HG03442 (cell line): ENCODE results near the gene RTN1.

Source experiments
- ATAC-seq: cut with Tn5 transposase; IDR thresholded peaks from one replicate; pipeline ENCODE4 v1.9.1; 2021; ENCODE audit warnings: mild to moderate bottlenecking, moderate library complexity; ENCODE audit not compliant: unreplicated experiment

Gene RTN1

DNA sequence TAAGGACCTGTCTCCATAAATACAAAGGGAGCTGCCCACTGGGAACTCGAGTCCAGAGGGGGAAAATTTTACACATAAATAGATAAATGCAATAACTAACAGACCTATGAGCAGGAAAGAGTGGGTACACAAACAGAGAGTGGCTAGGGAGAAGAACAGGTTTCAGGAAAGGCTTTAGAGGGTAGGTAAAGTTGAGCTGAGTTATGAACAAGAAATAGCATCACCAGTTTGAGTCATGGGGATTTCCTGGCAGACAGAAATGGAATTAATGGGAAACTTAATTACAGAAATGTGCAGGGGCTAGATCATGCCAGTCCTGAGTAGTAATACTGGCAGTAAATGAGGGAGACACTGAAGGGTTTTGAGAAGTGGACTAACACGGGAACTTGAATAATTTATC is 236.0 kb downstream of the RTN1 start:
- no peak for ATAC-seq

DNA sequence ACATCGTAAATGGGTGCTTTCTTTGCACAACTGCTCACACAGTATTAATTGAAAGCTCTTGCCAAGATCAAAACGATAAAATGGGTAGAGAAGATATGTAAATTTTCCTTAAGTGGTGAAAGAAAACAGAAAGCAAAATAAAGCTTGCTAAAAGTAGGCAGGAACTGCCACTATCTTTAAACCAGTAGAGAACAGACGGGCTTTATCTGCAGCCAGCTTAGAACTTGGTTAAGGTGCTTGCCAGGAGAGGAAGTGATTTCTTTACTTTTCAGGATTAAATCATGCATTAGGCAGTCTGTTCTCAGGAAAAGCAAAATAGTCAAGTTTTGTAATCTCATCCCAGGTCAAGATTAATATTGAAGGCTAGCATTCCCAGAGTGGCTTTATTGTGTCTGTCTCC is 237.1 kb downstream of the RTN1 start:
- no peak for ATAC-seq

DNA sequence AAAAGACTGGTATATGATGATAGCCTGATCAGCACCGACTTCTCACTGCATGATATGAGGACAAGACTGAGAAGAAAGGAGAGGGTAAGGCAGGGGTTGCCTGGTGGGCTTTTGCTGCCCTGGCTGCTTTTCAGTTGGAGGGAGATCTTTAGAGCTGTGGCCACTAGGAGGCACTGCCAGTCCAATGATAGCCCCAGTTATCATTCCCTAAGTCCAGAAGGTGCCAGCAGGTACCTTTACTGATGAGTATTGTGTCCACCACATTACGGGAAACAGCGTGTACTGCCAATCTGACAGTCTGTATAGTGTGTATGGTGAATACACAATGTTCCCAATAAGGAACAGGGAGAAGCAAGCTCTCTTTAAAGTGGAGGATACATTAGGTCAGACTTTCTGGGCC is 238.2 kb downstream of the RTN1 start:
- ATAC-seq, result peak; percentile 43

DNA sequence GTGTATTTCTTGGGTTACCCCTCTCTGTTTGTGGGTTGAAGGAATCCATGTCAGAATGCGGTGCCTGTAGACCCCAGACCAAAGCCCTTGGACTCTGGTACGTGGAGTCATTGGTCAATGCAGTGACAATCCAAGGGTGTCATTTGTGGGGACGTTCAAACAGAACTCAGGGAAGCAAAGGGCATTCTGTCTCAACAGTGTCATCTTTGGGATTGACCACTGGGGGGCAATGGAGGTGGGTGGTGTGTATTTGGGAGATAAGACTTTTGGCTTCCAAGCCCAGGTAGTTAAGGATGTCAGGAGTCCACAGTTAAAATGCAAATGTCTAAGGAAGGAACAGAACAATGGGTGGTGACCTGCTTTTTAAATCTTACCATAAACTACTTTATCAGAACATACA is 239.3 kb downstream of the RTN1 start:
- ATAC-seq, result no peak

DNA sequence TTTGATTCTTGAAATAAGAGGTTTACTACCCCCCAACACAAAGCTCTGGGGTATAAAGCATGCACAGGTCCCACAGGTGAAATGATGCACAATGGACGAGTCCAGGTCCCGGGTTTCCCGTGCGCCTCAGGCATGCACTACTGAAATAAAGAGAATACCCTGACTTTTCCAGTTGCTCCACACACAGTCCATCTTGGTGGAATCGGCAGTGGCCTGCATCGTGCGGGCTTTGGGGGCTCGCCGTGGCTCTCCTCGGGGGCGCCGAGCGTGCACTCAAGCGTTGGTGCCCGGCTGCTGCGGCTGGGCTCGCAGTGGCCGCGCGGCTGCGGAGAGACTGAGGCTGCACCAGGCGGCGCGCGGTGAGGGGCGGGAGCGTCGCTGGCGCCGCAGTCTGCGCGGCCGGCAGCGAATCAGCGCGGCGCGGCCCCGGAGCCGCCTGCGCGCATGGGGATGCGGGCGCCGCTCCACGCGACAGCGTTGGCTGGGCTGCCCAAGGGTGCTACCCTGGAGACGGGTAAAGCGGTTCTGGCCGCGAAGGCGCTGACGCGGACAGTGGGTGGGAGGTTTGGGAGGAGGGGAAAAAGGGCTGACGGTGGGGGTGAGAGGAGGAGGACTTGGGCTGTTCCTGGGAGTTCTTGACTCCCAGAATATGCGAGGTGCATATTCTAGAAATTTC is 240.2 kb downstream of the RTN1 start:
- no peak for ATAC-seq

DNA sequence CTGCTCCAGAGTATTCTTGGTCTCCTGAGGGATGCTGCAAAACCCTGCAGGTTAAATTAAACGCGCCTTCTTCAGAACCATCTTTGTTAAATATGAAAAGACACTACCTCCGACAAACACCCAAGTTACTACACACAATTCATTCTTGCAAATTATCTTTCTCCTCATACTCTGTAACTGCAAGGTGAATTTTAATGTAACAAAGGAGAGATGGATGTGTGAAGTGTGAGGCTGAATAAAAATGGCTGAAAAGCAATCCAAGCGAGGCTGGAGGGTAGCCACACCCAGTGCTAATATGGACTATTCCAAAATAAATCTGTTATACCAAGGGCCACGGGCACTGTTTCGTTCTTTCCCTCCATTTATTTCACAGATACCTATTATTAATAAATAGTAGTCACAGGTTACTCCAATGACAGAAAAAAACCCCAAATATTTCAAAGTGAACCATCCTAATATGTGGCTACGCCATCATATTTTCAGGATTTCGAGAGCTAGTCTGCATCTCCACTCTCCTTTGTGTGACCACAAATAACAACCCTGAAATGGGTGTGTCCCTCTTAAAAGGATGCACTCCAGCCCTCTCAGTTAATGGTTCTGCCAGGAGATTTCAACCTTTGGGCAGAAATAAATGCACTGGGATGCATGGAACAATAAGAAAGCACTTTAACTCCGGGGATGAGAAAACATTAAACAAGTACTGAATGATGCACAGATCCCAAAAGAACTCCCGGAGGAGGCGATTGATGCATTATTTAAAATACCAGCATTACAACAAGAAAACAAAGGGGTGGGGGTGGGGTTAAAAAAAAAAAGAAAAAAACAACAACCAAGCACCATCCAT is 240.9 kb downstream of the RTN1 start:
- ATAC-seq, result no peak

DNA sequence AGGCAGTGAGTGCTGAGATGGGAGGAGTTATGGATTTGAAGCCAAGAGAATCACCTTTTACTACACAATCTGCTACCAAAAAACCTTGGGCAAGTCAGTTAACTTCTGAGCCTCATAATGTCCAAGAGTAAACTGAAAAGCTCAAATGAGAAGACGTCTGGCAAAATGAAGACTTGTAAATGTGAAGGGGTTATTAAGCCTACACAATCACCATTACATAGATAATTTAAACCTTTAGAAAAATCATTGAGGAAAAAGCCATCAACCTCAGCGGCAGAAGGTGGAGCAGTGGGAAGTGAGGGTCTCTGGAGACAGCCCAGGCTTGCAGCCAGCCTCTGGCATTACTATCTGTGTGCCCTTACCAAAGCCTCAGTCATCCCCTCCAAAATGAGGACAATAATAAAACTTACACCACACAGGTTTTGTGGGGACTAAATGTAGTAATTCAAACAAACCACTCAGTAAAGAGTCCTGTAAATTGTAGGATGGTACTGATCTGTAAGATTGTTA is 243.5 kb downstream of the RTN1 start:
- ATAC-seq, result no peak

DNA sequence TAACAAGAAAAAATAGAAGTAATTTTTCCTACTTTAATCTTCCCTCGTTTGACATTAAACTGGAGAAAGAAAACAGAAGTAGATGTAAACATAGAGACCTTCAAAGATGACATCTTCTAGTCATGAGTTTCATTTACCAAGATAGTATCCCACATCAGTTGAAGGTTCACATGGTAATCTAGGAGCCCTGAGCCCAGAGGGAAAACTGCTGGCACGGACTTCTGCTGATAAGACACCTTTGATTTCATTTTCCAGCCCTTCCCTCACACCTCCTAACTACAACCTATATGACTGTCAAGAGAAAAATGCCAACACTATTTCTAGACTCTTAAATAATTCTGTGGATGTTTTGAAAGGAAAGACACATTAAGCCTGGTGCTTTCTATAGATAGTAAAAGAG is 247.9 kb downstream of the RTN1 start:
- no peak for ATAC-seq

DNA sequence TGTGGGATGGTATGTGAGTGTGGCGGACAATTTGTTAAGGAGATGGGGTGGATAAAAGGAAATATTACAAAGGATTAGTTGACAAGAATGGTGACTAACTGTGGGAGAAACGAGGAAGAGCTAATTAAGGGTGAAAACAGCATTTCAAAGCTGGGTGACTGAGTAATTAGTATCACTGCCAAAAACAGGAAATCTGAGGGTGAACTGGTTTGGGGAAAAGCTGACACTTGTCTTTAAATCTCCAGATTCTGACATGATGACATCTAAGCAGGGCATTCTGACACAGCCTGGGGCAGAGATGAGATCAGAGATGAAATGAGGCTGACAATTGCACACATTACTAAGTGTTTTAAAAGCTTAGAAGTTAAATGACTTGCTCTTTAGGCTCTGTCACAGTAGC is 251.5 kb downstream of the RTN1 start:
- ATAC-seq, result no peak

DNA sequence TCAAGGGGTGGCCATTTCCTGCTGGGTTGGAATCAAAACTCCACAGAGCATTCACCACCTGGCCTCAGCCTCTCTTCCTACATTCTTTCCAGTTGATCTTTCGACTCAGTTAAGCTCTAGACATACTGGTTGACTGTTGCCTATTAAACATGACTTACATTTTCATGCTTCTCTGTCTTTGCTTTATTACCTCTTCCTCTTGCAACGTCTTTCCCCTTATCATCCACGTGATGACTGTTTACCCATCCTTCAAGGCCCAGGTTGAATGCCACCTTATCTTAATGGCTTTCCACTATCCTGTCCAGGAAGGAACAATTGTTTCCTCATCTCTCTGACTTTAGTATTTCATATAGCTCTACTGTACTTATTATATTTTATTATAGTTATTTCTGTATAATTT is 269.5 kb downstream of the RTN1 start:
- ATAC-seq, result no peak

DNA sequence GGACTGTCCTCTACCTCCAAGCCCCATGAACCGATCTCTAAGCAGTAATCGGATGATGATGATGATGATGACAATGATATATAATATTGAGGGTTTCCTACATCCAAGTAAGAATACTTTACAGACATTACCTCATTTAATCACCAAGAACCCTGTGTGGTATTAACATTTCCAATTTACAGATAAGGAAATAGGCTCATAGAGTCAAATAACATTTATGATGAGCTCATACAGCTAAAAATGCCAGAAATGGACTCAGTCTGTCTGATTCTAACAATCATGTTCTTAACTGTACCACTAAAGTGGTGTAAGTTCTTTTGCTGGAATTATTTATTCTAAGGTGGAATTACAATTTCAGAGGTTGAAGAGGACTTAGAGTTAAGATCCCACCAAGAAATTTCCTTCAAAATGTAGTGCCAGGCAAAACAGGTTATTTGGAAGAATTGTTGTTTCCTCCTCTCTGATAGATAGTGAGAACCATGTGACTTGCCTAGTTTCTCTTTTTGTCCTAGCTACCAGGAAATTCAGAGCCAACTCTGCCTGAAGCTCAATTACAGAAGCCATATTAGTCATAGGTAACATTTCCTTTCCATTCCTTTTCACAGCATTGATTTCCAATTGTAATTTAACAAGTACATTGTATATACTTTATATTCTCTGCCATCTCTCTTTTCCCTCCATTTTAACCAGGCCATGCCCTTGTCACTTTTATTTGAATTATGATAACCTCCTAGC is 270.2 kb downstream of the RTN1 start:
- ATAC-seq, result no peak

DNA sequence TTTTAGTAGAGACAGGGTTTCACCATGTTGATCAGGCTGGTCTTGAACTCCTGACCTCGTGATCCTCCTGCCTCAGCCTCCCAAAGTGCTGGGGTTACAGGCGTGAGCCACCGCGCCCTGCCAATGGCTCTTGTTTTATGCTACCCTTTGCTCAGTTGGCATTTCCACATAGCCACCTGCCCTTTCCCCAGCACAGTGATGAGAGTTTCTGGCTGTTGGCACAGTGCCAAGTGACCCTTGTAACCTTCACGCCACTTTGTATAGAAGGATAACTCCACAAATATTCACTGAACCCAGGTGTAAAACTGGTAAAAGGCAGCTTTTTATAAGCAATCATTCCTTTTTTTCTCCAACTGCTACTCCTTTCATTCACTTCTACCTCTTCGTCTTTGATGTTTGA is 275.5 kb downstream of the RTN1 start:
- no peak for ATAC-seq

DNA sequence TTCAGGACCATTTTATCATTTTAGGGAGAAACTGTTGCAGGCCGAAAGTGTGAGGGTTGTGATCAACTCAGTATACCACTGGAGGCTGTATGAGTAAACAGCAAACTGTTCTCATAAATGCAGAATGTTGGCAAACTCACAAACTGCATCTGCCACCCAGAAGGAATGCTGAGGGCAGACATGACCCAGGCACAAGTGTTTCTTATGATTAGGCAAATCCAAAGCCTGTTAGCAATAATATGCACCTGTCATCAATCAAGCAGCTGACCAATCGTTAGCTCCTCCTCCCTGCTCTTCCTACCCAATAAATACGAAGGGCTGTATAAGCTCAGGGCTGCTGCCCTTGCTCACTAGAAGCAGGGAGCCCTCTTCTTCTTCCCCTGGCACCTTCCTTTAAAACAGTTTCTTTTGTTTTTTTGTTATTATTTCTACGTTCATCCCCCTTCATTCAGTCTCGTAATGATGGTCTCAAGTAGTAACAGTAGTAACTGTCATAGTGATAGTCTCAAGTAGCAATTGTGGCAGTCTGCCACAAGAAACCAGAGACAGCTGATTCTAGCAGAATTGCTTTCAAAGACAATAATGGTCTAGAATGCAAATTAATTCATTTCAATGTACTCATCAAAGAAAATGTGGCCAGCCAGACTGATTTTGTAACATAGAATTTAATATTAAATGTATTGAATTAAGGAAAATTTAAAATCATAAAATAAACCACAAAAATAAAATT is 278.8 kb downstream of the RTN1 start:
- no peak for ATAC-seq

DNA sequence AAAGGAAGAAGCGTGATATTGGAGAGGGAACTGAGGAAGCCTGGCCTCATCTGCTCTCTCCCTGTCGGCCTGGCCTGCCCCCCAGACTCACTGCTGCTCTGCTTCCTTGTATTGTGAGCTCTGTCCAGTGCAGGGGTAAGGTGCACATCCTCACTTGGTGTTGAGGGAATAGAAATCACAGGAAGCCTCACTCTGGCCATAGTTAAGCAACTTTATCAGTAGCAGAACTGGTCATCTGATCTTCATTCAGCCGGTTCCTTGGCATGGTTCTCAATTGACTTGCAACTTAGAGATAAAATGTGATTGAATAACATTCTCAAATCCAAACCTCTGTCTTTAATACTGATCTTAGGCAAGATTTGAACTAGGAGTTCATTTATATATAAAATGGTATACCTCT is 282.5 kb downstream of the RTN1 start:
- no peak for ATAC-seq

DNA sequence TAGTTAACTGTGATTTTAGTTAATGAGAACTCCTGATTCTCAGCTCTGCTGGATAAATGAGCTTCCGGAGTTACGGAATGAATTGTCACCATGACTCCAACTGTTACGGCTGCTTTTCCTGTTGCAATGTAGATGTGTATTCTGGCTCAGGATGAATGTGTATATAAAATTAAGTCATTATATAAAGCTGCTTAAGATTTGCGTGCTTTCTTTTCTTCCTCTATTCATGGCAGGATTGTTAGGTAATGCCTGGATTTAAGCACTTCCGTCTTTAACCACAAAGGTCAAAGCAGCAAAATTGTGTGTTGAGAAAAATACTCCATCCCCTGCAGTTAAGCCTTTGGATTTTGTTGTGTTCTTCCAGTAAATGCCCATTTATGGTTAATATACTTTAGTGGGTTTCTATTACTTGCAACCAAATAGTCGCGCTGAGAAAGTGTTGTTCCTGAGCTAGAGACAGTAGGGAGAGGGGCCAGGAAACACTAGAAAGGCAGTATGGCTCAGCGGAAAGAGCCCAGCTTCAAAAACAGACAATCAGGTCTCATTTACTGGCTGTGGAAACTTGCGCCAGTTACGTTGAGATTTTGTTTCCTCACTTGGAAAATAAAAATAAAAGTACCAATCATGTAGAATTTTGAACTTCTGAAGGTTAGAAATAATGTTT is 284.6 kb downstream of the RTN1 start:
- ATAC-seq, result no peak

DNA sequence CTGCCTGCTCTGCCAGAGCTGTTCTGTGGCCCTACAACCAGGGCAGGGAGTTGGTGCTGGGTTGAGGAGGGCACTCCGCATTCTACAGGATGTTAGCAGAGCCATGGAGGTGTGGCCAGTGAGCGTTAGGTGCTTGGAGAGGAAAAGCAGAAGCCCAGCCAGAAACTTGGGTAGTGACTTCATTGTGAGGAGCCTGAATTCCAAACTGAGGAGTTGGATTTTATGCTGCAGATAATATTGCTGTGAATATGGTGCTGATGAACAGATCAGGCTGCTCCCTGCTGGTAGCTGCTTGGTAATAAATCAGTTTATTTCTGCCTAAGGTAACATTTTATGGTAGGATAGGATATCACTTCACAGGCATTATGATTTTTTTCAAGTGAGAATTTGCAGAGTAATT is 286.8 kb downstream of the RTN1 start:
- no peak for ATAC-seq

DNA sequence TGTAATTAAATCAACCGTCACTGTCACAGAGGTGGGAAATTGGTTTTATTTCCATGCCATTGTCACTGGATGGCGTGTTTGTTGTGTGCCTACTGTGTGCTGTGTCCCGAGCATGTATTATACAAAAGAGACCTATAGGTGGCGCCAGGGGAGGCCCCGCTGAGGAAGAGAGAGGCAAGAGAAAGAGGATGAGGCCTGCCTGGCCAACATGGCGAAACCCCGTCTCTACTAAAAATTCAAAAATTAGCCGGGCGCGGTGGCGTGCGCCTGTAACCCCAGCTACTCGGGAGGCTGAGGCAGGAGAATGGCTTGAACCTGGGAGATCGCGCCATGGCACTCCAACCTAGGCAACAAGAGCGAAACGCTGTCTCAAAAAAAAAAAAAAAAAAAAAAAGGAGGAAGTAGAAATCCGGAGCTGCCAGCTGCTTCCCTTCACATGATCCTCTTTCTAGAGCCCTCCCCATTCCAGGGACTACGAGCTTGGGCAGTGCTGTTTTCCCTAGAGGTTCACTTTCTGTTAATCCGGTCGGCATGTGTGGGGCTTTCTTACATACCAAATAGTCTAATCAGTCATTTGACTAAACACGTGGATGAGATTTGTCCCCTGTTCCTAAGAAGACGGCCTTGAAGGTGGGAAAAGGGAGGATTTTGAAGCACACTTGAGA is 287.6 kb downstream of the RTN1 start:
- ATAC-seq, result no peak

DNA sequence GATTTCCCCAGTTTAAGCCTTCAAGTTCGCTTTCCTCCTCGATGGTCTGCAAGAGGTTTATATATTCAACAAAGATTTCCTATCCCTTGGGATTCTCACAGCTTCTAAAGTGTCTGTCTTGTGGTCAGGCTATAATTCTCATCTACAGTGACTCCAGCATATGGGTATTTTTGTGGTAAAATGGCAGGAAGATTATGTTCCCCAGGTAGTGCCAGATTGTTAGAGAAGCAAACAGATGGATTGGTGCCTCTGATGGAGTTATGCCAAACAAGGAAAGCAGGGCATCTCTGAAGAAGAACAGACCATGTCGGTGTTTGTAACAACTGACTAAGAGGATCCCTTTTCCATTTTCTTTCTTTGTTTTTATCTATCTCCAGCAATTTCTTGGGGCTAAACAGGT is 288.4 kb downstream of the RTN1 start:
- no peak for ATAC-seq

DNA sequence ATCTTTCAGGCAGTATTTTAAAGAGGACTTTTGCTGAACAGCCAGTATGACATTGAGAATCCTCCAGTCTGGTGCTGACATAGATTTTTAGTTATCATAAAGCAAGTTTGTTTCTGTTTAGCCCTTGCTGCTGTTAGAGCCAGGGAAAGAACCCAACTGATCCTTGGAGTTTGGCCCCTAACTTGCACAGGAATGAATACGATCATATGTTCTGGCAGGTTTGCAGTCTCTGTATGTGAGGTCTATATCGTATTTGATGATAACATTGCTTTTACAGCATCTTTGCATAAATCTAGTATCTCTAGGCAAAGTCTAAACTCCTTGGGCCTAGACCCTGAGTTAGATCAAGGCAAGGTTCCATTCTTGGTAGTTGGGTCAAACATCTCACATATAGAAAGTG is 289.7 kb downstream of the RTN1 start:
- no peak for ATAC-seq
